ENCODE results near the gene C16orf87. TPM values are rescaled to one million over a fixed set of nuclear protein-coding genes. Genes with fewer than 3 reads are reported as not detected.

The C16orf87 gene
- total RNA-seq, 1 experiment from 2014 or later: 6.3 TPM

GRCh38 chr16:46813611-46814010 is 17.4 kb downstream of the C16orf87 start:
- no peak for DNase-seq (ENCODE audit: low read depth, low spot score)
- in situ Hi-C loops (cut with HindIII; ENCODE audit: low pct_unique_long_range_greater_than_20kb, low sequenced_read_pairs): no loop called here

- DNase-seq (ENCODE audit: low read depth, low spot score): no peak
- in situ Hi-C loops (cut with HindIII; ENCODE audit: low pct_unique_long_range_greater_than_20kb, low sequenced_read_pairs): no loop called here
These were observed 18.0 kb downstream of the C16orf87 start for GRCh38 chr16:46812781-46813540.

GRCh38 chr16:46811682-46812081 is 19.3 kb downstream of the C16orf87 start:
- DNase-seq (ENCODE audit: low read depth, low spot score): no peak
- in situ Hi-C loops (cut with HindIII; ENCODE audit: low pct_unique_long_range_greater_than_20kb, low sequenced_read_pairs): no loop called here

- in situ Hi-C loops (cut with HindIII; ENCODE audit: low pct_unique_long_range_greater_than_20kb, low sequenced_read_pairs): no loop called here
- DNase-seq (ENCODE audit: low read depth, low spot score): no peak
These were observed 22.0 kb downstream of the C16orf87 start for GRCh38 chr16:46808997-46809396.

GRCh38 chr16:46807336-46807735 is 23.6 kb downstream of the C16orf87 start:
- in situ Hi-C loops (cut with HindIII; ENCODE audit: low pct_unique_long_range_greater_than_20kb, low sequenced_read_pairs): no loop called here

GRCh38 chr16:46803373-46803772 is 27.6 kb downstream of the C16orf87 start:
- in situ Hi-C loops (cut with HindIII; ENCODE audit: low pct_unique_long_range_greater_than_20kb, low sequenced_read_pairs): no loop called here
- no peak for DNase-seq (ENCODE audit: low read depth, low spot score)

More at GRCh38 chr16:46807336-46807735, 23.6 kb downstream of the C16orf87 start:
- no peak for DNase-seq (ENCODE audit: low read depth, low spot score)

GRCh38 chr16:46801428-46802049 is 29.4 kb downstream of the C16orf87 start:
- in situ Hi-C loops (cut with HindIII; ENCODE audit: low pct_unique_long_range_greater_than_20kb, low sequenced_read_pairs): no loop called here
- peak; percentile 58 for DNase-seq (ENCODE audit: low read depth, low spot score)

- in situ Hi-C loops (cut with HindIII; ENCODE audit: low pct_unique_long_range_greater_than_20kb, low sequenced_read_pairs): no loop called here
These were observed 30.5 kb downstream of the C16orf87 start for GRCh38 chr16:46800494-46800893.

GRCh38 chr16:46797501-46797900 is 33.5 kb downstream of the C16orf87 start:
- in situ Hi-C loops (cut with HindIII; ENCODE audit: low pct_unique_long_range_greater_than_20kb, low sequenced_read_pairs): no loop called here

More at GRCh38 chr16:46800494-46800893, 30.5 kb downstream of the C16orf87 start:
- no peak for DNase-seq (ENCODE audit: low read depth, low spot score)

GRCh38 chr16:46796764-46797269 is 34.2 kb downstream of the C16orf87 start:
- in situ Hi-C loops (cut with HindIII; ENCODE audit: low pct_unique_long_range_greater_than_20kb, low sequenced_read_pairs): no loop called here
- no peak for DNase-seq (ENCODE audit: low read depth, low spot score)

More at GRCh38 chr16:46797501-46797900, 33.5 kb downstream of the C16orf87 start:
- DNase-seq (ENCODE audit: low read depth, low spot score): no peak

GRCh38 chr16:46793841-46794240 is 37.1 kb downstream of the C16orf87 start:
- in situ Hi-C loops (cut with HindIII; ENCODE audit: low pct_unique_long_range_greater_than_20kb, low sequenced_read_pairs): no loop called here

GRCh38 chr16:46790599-46791270 is 40.2 kb downstream of the C16orf87 start:
- in situ Hi-C loops (cut with HindIII; ENCODE audit: low pct_unique_long_range_greater_than_20kb, low sequenced_read_pairs): no loop called here

More at GRCh38 chr16:46793841-46794240, 37.1 kb downstream of the C16orf87 start:
- DNase-seq (ENCODE audit: low read depth, low spot score): no peak

GRCh38 chr16:46789499-46790414 is 41.2 kb downstream of the C16orf87 start:
- in situ Hi-C loops (cut with HindIII; ENCODE audit: low pct_unique_long_range_greater_than_20kb, low sequenced_read_pairs): no loop called here
- DNase-seq (ENCODE audit: low read depth, low spot score): no peak

More at GRCh38 chr16:46790599-46791270, 40.2 kb downstream of the C16orf87 start:
- no peak for DNase-seq (ENCODE audit: low read depth, low spot score)

- in situ Hi-C loops (cut with HindIII; ENCODE audit: low pct_unique_long_range_greater_than_20kb, low sequenced_read_pairs): no loop called here
- no peak for DNase-seq (ENCODE audit: low read depth, low spot score)
These were observed 42.0 kb downstream of the C16orf87 start for GRCh38 chr16:46788891-46789474.

- in situ Hi-C loops (cut with HindIII; ENCODE audit: low pct_unique_long_range_greater_than_20kb, low sequenced_read_pairs): no loop called here
- no peak for DNase-seq (ENCODE audit: low read depth, low spot score)
These were observed 43.1 kb downstream of the C16orf87 start for GRCh38 chr16:46787909-46788308.

GRCh38 chr16:46785076-46785845 is 45.7 kb downstream of the C16orf87 start:
- in situ Hi-C loops (cut with HindIII; ENCODE audit: low pct_unique_long_range_greater_than_20kb, low sequenced_read_pairs): no loop called here
- no peak for DNase-seq (ENCODE audit: low read depth, low spot score)

Measured in SK-MEL-5 (cell line).